KMS-11 (cell line): ENCODE results near the gene FETUB.

Experiments
- H2AFZ ChIP-seq: fragments of 200-600 bp; sonication (generic); 2 replicates; pipeline ENCODE4 v1.6.1; 2016; ENCODE audit warnings: antibody characterized with exemption, mixed run types, low read depth
- H3K27ac ChIP-seq: fragments of 200-600 bp; sonication (generic); 2 replicates; pipeline ENCODE4 v1.6.1; 2016; ENCODE audit warnings: mild to moderate bottlenecking, mixed run types
- H3K27me3 ChIP-seq: fragments of 200-600 bp; sonication (generic); 2 replicates; pipeline ENCODE4 v1.6.1; 2017; ENCODE audit warnings: mild to moderate bottlenecking, low read depth, mixed run types, moderate library complexity; ENCODE audit not compliant: insufficient read depth
- H3K36me3 ChIP-seq: fragments of 200-600 bp; sonication (generic); 2 replicates; pipeline ENCODE4 v1.6.1; 2017; ENCODE audit warnings: mild to moderate bottlenecking, mixed run types; ENCODE audit not compliant: insufficient read depth
- H3K4me1 ChIP-seq: fragments of 200-600 bp; sonication (generic); 2 replicates; pipeline ENCODE4 v1.6.1; 2016; ENCODE audit warnings: mild to moderate bottlenecking, low read depth, mixed run types; ENCODE audit not compliant: poor library complexity, severe bottlenecking
- H3K4me2 ChIP-seq: fragments of 200-600 bp; sonication (generic); 2 replicates; pipeline ENCODE4 v1.7.0; 2016; ENCODE audit warnings: mild to moderate bottlenecking, mixed run types
- H3K4me3 ChIP-seq: fragments of 200-600 bp; sonication (generic); IDR thresholded peaks from 2 replicates; pipeline ENCODE4 v1.6.1; 2017; ENCODE audit warnings: low read depth, low read length, mixed read lengths; ENCODE audit not compliant: insufficient read depth
- H3K79me2 ChIP-seq: fragments of 200-600 bp; sonication (generic); 2 replicates; pipeline ENCODE4 v1.6.1; 2016; ENCODE audit warnings: low read depth, mixed run types; ENCODE audit not compliant: insufficient read depth
- H3K9ac ChIP-seq: fragments of 200-600 bp; sonication (generic); 2 replicates; pipeline ENCODE4 v1.6.1; 2016; ENCODE audit warnings: mild to moderate bottlenecking, mixed run types
- H4K20me1 ChIP-seq: fragments of 200-600 bp; sonication (generic); 2 replicates; pipeline ENCODE4 v1.6.1; 2016; ENCODE audit warnings: mild to moderate bottlenecking, mixed run types; ENCODE audit not compliant: insufficient read depth
- CTCF ChIP-seq: fragments of 200-600 bp; sonication (generic); conservative IDR thresholded peaks from 2 replicates; pipeline ENCODE4 v1.6.1; 2017; ENCODE audit warnings: low read depth, mild to moderate bottlenecking, antibody characterized with exemption, low read length, moderate library complexity, mixed read lengths

The FETUB gene

GRCh38 chr3:186639778-186640472 lies at the start of gene FETUB:
Gene FETUB, plus strand, starts transcription at chr3:186640399. Its CDS starts 62 bp downstream, at chr3:186640461.
- Histone ChIP-seq H2AFZ (no peak within 1 kb of the TSS), H3K79me2 (no peaks in the 10 kb centered on the region)

GRCh38 chr3:186590580-186591295 lies 49.5 kb upstream of the FETUB start:
- no peak for TF ChIP-seq CTCF
- no peak overlapping the region for H3K27ac ChIP-seq
- H3K4me3 ChIP-seq: no peak overlapping the region
- no peaks in the 10 kb centered on the region for H4K20me1 ChIP-seq
- no peaks in the 10 kb centered on the region for H3K36me3 ChIP-seq
- H2AFZ ChIP-seq: no peak overlapping the region
- no peak overlapping the region for H3K4me2 ChIP-seq
- no peaks in the 10 kb centered on the region for H3K27me3 ChIP-seq
- no peaks in the 10 kb centered on the region for H3K4me1 ChIP-seq
- no peaks in the 10 kb centered on the region for H3K79me2 ChIP-seq
- no peak overlapping the region for H3K9ac ChIP-seq

More at GRCh38 chr3:186639778-186640472, at the start of gene FETUB:
- no peak within 1 kb of the TSS for H3K27ac ChIP-seq
- H3K9ac ChIP-seq: no peak within 1 kb of the TSS
- no peaks in the 10 kb centered on the region for H3K4me1 ChIP-seq
- H3K27me3 ChIP-seq: no peaks in the 10 kb centered on the region
- no peaks in the 10 kb centered on the region for H3K36me3 ChIP-seq
- H4K20me1 ChIP-seq: no peaks in the 10 kb centered on the region
- no peak within 1 kb of the TSS for H3K4me2 ChIP-seq
- no peak within 1 kb of the TSS for H3K4me3 ChIP-seq
- no peak for TF ChIP-seq CTCF

GRCh38 chr3:186592682-186593081 lies 47.5 kb upstream of the FETUB start:
- no peak overlapping the region for H3K4me2 ChIP-seq
- no peaks in the 10 kb centered on the region for H3K36me3 ChIP-seq
- no peaks in the 10 kb centered on the region for H3K79me2 ChIP-seq
- H3K4me3 ChIP-seq: no peak overlapping the region
- no peaks in the 10 kb centered on the region for H4K20me1 ChIP-seq
- no peaks in the 10 kb centered on the region for H3K27me3 ChIP-seq
- H3K9ac ChIP-seq: no peak overlapping the region
- H2AFZ ChIP-seq: no peak overlapping the region
- no peak overlapping the region for H3K27ac ChIP-seq
- TF ChIP-seq CTCF: no peak
- H3K4me1 ChIP-seq: no peaks in the 10 kb centered on the region

- no peaks in the 10 kb centered on the region for H3K27me3 ChIP-seq
- H3K4me3 ChIP-seq: no peak overlapping the region
- no peaks in the 10 kb centered on the region for H3K36me3 ChIP-seq
- H3K9ac ChIP-seq: no peak overlapping the region
- H3K4me2 ChIP-seq: no peak overlapping the region
- no peak overlapping the region for H2AFZ ChIP-seq
- TF ChIP-seq CTCF: no peak
- no peak overlapping the region for H3K27ac ChIP-seq
- no peaks in the 10 kb centered on the region for H4K20me1 ChIP-seq
- H3K79me2 ChIP-seq: no peaks in the 10 kb centered on the region
- H3K4me1 ChIP-seq: no peaks in the 10 kb centered on the region
Observed at GRCh38 chr3:186593862-186594261, 46.3 kb upstream of the FETUB start.
